ENCODE results near the gene DVL2. TPM values are rescaled to one million over a fixed set of nuclear protein-coding genes. Genes with fewer than 3 reads are reported as not detected.

DVL2 gene
- total RNA-seq = 47.5 TPM

- peak; percentile 95 for DNase-seq
Measured at GRCh38 chr17:7234083-7234951, at the start of gene DVL2. Gene DVL2 (minus strand): TSS chr17:7234517. CDS start chr17:7234262, 255 bp downstream.

- no peak for DNase-seq
Measured at GRCh38 chr17:7283471-7284216, 49.3 kb upstream of the DVL2 start.

GRCh38 chr17:7282752-7283321 lies 48.5 kb upstream of the DVL2 start:
- no peak for DNase-seq

GRCh38 chr17:7281953-7282751 lies 47.8 kb upstream of the DVL2 start:
- DNase-seq = no peak

GRCh38 chr17:7281074-7281952 lies 47.0 kb upstream of the DVL2 start, which contains the start of gene SLC2A4:
Gene SLC2A4 (plus strand): TSS chr17:7281718. CDS start chr17:7281935, 217 bp downstream.
- peak; percentile 87 for DNase-seq

- DNase-seq = peak; percentile 79
Measured at GRCh38 chr17:7280519-7281073, 46.3 kb upstream of the DVL2 start.

- DNase-seq = no peak
Measured at GRCh38 chr17:7279448-7279847, 45.1 kb upstream of the DVL2 start.

GRCh38 chr17:7266784-7267183 lies 32.5 kb upstream of the DVL2 start:
- DNase-seq = no peak

GRCh38 chr17:7263801-7264078 lies 29.4 kb upstream of the DVL2 start:
- DNase-seq = no peak

- no peak for DNase-seq
Measured at GRCh38 chr17:7262935-7263800, 28.9 kb upstream of the DVL2 start.

GRCh38 chr17:7262192-7262934 lies 28.0 kb upstream of the DVL2 start, which contains the start of gene CLDN7:
Gene CLDN7 (minus strand): TSS chr17:7262478. CDS start chr17:7262043, 435 bp downstream.
- DNase-seq = no peak

- no peak for DNase-seq
Measured at GRCh38 chr17:7261379-7262191, 27.3 kb upstream of the DVL2 start.

GRCh38 chr17:7260651-7261378 lies 26.5 kb upstream of the DVL2 start:
- DNase-seq = no peak

- no peak for DNase-seq
Measured at GRCh38 chr17:7260151-7260550, 25.8 kb upstream of the DVL2 start.

- no peak for DNase-seq
Measured at GRCh38 chr17:7259555-7259889, 25.2 kb upstream of the DVL2 start.

- no peak for DNase-seq
Measured at GRCh38 chr17:7258731-7259554, 24.6 kb upstream of the DVL2 start.
